Activated gamma-delta T cell (primary cell): Measurements from ENCODE around the gene PPP1R14C.

Experiments used
- DNase-seq: peaks from one replicate; lab custom pipeline; 2025; lab: John Stamatoyannopoulos, UW

PPP1R14C gene

DNA sequence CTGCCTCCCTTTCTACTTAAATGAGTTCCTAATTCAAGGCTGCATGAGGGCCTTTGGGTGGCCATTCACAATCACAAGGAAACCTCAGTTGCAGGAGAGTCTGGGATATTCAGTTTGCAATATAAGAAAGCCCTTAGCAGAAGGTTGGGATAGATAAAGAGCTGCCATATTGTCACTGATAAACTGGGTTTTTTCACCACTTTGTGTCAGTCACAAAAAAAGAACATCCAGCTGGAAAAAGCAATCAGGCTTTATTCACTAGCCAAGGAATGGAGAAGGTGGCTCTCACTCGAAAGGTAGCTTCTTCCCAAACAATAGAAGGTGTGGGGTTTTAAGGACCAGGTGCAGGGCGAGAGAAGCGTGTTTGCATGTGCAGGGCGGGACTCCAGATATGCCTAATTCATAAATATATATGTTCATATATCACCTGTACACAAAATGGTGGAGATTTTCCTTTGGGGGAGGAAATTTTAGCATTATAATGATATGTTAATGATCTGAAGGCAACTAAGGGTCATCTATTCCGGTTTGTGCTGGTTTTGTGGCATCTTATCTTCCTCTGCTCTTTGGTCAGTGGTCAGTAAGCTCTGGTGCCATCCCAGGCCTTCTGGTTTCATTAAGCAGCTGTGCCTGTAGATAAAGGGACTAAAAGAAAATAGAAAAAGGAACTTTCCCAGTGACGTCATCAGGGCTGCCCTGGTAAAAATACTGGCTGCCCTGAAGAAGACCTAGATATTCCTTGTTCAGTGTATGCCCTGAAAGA, 128.8 kb downstream of the PPP1R14C start:
- DNase-seq: no peak

- no peak for DNase-seq
Measured at GRCh38 chr6:150272264-150272975, 129.6 kb downstream of the PPP1R14C start.

DNA sequence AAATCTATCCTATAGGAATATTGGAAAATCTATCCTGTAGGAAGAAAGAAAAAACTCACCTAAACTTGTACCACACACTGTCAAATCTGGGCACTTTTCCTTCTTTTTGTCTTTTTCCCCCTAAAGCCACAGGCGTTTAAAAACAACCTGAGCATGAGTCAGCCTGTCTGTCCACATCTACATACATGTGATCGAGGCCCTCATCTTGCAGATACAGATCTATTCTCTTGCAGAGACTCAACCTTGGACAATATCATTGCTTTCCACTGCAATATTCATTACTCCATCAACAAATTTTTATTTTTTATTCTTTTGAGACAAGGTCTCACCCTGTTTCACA, 130.1 kb downstream of the PPP1R14C start:
- DNase-seq: no peak

- DNase-seq: no peak
Measured at GRCh38 chr6:150273457-150274309, 130.8 kb downstream of the PPP1R14C start.

DNA sequence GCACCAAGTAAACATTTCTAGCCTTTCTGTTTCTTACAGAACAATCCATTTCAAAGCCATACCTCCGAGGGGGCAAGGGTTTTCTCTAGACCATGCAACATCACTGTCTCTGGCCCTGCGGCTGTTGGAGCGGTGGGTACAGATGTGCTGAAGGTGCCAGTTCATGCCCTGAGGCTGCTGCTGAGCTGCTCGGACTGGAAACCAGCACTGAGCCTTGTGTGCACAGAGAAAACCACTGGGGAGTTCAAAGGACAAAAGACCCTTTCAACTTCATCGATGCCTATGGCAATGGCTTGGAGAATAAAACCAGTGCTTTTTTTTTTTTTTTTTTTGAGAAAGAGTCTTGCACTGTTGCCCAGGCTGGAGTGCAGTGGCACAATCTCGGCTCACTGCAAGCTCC, 132.6 kb downstream of the PPP1R14C start:
- no peak for DNase-seq

DNA sequence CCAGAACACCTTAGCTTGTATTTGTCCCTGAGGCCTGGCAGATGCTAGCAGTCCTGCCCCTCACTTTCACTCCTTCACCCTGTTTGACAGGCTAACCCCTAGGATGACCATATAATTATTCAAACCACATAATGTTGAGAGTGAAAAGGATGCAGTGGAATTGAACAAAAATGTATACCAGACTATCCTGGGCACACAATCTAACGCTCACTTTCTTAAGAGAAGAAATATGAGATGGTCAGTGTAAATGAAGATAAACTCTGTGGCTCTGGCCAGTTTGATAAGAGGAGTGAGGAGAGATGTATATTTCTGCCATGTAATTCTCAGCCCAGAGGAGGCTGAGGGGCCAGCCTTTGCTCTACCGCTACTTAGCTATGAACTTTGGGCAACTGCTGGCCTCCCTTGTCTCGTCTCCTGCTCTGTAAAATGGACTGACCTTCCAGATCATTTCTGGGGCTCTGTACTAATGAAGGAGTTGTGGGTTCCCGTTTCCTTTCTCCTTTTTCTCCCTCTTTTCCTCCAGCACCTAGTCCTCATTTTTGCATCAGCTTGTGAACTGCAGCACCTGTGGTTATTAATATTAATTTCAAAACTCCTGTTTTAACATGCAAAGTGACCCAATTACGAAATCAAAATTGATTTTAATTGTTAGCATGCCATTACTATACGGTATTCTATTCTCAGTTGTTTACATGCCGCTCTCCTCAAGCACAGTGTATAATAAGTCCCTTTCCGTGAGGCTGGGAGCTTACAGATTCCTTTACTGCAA, 133.5 kb downstream of the PPP1R14C start:
- DNase-seq: no peak

DNA sequence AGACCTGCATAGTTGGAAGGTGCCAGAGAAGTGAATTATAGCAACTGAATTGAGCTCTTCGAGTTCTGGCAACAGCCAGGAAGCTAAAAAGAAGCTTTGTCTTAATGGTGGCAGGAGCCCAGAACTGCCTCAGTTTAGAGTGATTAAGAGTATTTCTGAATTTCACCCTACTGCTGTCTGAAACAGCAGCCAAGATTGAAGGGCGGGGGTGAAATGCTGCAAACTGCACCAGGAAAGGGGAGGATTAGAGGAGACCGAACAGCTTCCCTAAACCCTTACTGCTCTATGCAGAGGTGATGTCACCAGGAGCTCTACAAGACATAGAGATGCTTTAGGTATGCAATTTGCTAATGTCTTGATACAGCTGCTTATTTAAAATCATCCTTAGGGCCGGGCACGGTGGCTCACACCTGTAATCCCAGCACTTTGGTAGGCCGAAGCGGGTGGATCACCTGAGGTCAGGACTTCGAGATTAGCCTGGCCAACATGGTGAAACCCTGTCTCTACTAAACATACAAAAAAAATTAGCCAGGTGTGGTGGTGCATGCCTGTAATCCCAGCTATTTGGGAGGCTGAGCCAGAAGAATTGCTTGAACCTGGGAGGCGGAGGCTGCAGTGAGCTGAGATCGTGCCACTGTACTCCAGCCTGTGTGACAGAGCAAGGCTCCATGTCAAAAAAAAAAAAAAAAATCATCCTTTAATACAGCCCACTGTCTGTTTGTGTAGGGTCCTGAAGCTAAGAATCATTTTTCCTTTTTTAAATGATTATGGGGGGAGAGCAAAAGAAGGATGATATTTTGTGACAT, 134.3 kb downstream of the PPP1R14C start:
- DNase-seq: no peak

GRCh38 chr6:150279533-150279932, 136.7 kb downstream of the PPP1R14C start:
- no peak for DNase-seq

DNA sequence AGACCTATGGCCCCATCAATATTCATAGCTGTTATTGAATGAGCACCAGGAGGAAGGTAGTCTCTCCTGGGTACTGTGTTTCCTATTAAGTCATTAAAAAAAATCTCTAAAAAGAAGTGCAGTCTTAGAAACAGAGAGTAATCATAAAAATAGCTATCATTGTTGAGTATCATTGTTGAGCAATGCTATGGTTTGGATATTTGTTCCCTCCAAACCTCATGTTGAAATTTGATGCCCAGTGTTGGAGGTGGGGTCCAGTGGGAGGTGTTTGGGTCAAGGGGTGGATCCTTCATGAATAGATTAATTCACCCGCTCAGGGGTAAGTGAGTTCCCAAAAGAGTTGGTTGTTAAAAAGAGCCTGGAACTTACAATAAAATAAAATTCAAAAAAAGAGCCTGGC, 137.9 kb downstream of the PPP1R14C start:
- DNase-seq: no peak

GRCh38 chr6:150281767-150282166, 138.9 kb downstream of the PPP1R14C start:
- DNase-seq: no peak

DNA sequence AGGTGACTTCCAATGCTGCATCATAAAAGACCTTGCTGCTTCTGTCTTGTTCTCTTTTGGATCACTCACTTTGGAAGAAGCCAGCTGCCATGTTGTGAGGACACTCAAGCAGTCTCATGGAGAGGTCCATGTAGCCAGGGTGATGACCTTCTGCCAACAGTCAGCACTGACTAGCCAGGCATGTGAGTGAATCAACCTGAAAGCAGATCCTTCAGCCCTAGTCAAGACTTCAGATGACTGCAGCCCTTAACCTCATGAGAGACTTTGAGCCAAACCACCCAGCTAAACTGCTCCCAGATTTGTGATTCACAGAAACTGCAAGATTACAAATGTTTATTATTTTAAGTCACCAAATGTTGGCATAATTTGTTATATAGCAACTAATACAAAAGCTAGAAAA, 140.0 kb downstream of the PPP1R14C start:
- no peak for DNase-seq

DNA sequence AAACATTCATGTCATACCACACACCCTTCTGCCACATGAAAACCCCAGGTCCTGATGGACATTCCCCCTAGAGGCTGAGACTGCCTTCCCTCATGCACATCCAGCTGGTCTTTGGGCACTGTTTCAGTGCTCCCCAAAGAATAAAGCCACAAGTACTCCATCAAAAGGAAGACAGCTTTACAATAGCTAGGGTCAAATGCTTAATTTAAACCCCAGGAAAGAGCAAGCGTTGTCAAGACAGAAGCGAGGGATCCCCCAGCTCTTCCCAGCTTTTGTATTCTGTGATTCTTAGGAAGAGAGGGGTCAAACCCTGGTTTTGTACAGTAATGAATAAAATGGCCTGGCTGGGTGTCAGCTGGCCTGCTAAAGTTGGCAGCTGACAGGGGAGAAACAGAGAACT, 143.6 kb downstream of the PPP1R14C start:
- no peak for DNase-seq

DNA sequence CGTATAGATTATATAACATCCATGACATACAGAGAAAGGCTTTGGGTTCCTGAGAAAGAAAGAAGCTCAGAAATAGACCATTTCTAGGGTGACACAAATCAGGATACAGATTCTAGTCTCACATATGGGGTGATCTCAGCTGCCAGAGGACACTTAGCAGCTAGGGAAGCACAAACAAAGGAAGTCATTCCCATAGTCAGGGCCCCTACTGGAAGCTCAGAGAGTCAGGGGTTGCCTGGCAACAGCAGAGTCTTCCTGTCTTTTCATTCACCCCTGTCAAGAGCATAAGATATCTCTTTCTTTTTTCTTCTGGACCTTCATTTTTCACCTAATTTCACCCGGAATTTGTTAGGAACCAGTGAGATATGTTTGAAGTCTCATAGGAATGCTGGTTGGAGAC, 144.1 kb downstream of the PPP1R14C start:
- DNase-seq: no peak

DNA sequence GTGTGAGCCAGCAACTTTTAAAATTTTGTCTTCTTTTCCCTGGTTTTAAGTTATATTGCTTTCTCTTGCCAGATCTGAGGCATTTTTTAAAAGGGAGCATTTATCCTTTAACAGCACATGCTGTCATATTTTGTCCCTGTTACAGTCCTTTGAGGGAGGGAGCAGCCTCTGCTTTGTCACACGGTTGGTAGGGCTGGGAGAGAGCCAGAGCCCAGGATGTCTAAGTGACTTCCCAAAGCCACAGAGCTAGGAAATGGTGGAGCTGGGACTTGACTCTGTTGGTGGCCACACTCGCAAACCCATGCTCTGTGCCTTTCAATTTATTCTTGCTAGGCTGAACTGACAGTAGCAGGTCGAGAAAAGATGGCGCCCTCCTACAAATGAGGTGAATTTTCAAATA, 145.6 kb downstream of the PPP1R14C start:
- DNase-seq: no peak

GRCh38 chr6:150289454-150290071, 146.7 kb downstream of the PPP1R14C start:
- no peak for DNase-seq

DNA sequence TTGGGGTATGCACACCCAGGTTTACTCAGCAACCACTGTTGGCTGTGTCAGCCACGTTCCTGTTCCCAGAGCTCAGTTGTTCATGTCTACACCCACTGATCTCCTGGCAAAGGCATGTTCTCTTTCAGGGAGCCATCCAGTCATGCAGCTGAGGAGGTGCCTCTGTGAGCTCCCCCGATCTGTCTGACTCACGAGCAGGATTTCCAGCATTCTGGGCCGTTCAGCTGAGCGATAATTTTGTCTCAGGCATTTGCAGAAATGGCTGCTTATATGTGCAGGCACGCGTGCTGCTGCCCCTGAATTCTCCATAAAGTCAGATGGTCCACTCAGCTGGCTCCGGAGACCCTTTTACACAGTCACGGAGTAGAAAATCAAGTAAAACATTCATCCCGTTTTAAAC, 147.6 kb downstream of the PPP1R14C start:
- DNase-seq: no peak

DNA sequence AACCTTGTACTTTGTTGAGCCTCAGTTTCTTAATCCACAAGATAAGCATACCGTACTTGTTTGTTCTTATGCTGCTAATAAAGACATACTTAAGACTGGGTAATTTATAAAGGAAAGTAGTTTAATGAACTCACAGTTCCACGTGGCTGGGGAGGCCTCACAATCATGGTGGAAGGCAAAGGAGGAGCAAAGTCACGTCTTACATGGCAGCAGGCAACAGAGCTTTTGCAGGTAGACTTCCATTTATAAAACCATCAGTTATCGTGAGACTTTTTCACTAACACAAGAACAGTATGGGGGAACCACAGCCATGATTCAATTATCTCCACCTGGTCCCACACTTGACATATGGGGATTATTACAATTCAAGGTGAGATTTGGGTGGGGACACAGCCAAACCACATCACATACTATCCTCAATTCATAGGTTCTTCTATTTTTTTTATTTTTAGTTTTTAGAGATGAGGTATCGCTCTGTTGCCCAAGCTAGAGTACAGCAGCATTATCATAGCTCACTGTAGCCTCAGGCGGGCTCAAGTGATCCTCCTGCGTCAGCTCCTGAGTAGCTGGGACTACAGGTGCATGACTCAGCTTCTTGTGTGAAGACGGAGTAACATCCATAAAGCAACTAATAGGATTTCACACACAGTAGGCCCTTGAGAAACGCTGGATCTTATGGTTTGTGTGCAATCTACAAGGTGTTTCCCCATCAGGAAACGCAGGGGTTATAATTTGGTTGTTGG, 149.3 kb downstream of the PPP1R14C start:
- DNase-seq: no peak

DNA sequence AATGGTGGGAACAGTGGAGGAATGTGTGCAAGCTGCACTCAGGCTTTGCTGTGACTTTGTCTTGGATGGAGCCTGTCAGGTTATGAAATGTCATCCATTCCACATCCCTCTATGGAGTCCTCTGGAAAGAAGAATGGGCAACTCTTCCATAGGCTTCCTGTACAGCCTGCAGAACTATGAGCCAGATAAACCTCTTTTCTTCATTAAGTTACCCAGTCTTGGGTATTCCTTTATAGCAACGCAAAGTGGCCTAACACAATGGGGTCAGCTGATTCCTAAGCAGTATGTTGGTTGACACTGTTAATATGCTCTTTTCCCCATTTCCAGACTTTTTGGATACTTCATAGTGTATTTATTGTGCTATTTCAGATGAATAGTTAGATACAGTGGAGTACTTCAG, 150.2 kb downstream of the PPP1R14C start:
- no peak for DNase-seq

DNA sequence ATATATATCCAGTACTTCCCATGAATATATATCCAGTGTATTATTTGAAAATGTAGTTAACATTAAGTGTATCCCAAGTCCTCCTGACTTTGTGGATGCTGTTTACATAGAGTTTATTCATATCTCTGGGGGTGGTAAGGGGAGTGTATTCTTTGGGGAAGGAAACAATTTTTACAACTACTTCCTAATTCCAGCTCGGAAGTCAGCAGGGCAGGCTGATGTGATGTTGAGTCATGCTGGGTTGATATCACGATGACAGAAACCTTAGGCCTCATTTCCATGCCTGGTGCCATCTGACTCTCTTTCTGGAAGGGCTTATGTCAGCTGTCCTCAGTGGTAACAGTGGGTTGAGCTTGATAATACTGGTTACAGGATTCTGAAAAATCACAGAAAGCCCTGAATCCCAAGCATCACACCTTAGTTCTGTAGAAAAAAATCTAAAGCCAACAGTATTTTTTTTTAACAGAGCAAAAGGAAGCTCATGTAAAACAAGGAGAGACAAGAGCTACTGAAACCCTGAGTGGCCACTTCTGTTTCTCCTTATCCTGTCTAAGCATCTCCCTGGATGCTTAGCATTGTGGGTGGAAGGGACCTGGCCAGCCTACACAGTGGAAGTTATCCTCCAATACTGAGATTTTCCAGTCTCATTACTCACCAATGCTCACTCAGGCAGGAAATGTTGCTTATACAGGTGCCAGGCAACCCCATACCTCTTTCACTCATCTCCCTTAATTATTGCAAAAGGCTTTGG, 150.8 kb downstream of the PPP1R14C start:
- DNase-seq: no peak
